K562 (cell line): ENCODE data around the gene DPF1. TPM values are rescaled to one million over a fixed set of nuclear protein-coding genes. Genes with fewer than 3 reads are reported as not detected.

ENCODE experiments used
- ATF6 ChIP-seq: sonication (generic); formaldehyde crosslinking; IDR thresholded peaks from 2 replicates; pipeline ENCODE4 v1.4.0; 2020; ENCODE audit warnings: mild to moderate bottlenecking, missing genetic modification reagents
- C11orf30 ChIP-seq: fragments of 450-650 bp; IDR thresholded peaks from 2 replicates; pipeline ENCODE4 v1.6.1; 2016; ENCODE audit warnings: low read depth, mild to moderate bottlenecking
- EWSR1 ChIP-seq: fragments of 450-650 bp; IDR thresholded peaks from 2 replicates; pipeline ENCODE4 v1.6.1; 2018; ENCODE audit warnings: borderline replicate concordance, mild to moderate bottlenecking, low read depth, moderate library complexity; ENCODE audit not compliant: partially characterized antibody
- HLTF ChIP-seq: fragments of 450-650 bp; IDR thresholded peaks from 2 replicates; pipeline ENCODE4 v1.6.1; 2016
- REST ChIP-seq, 2 experiments: fragments of 450-650 bp; formaldehyde crosslinking in 1 of 2; IDR thresholded peaks; 2 replicates each; pipeline versions ENCODE4 v1.4.0 to v1.6.1; 2014 to 2020; ENCODE audit warnings: mild to moderate bottlenecking in 2 of 2, borderline replicate concordance in 1 of 2, low read depth in 1 of 2
- RUNX1 ChIP-seq: sonication (generic); IDR thresholded peaks from 2 replicates; pipeline ENCODE4 v1.6.1; 2016; ENCODE audit warnings: antibody characterized with exemption, low read depth
- polyA plus RNA-seq, 8 experiments: library from polyadenylated mRNA; depleted of rRNA in 4 of 8; stranded (reverse) in 5 of 8; unstranded in 3 of 8; fragments of >200 nt; fragmentation: Nextera tagmentation in 2 of 8; fragmentation: Illumina TruSeq in 1 of 8; extraction: Ambion mirVana in 2 of 8; extraction: Trizol in 1 of 8; gene quantifications; 2 replicates each; pipeline versions ENCODE4 v1.2.1 to v1.2.3, GENCODE V29; 2011 to 2014; ENCODE audit warnings: inconsistent platforms in 1 of 8, missing spikeins in 1 of 8
- total RNA-seq, 7 experiments: library from RNA; depleted of rRNA in 6 of 7; stranded (reverse); fragments of >200 nt in 6 of 7; fragmentation: Illumina TruSeq in 2 of 7; extraction: Trizol in 2 of 7; gene quantifications; 2 replicates each; pipeline versions ENCODE4 v1.2.1 to v1.2.3, GENCODE V29; 2011 to 2021; ENCODE audit warnings: low replicate concordance in 1 of 7

DPF1 gene
- total and polyA plus RNA-seq, 9 of the 15 experiments (the other 6 are each of a cell fraction or from before 2014, with no cell fraction given) = 0.10 to 5.7 (median 3.1) TPM

- TF ChIP-seq ATF6 (CRISPR knock-in tag) = no peak
- TF ChIP-seq EWSR1 = no peak
- no peak for TF ChIP-seq REST (IDR thresholded peaks at IDR 0.05; ENCODE audit: borderline replicate concordance)
- no peak for TF ChIP-seq REST (CRISPR knock-in tag; IDR thresholded peaks at IDR 0.05; ENCODE audit: low read depth)
- no peak for TF ChIP-seq RUNX1
- no peak for TF ChIP-seq HLTF
- no peak for TF ChIP-seq C11orf30
These were observed 19.3 kb downstream of the DPF1 start (continued) for GRCh38 chr19:38204728-38205127.
